Osteocyte (in vitro differentiated cells): ENCODE data around the gene PSD4. TPM values are rescaled to one million over a fixed set of nuclear protein-coding genes. Genes with fewer than 3 reads are reported as not detected.

ENCODE experiments used
- DNase-seq: peaks from one replicate; pipeline ENCODE4 v3.0.0; 2021; ENCODE audit warnings: mixed read lengths; ENCODE audit not compliant: unreplicated experiment; ENCODE audit errors: extremely low spot score
- H3K27ac Mint-ChIP-seq: one replicate; pipeline ENCODE4 v1.8.0; 2021; ENCODE audit warnings: mild to moderate bottlenecking, mixed read lengths; ENCODE audit not compliant: unreplicated experiment
- H3K27me3 Mint-ChIP-seq: one replicate; pipeline ENCODE4 v1.8.0; 2021; ENCODE audit warnings: mixed read lengths; ENCODE audit not compliant: unreplicated experiment
- H3K36me3 Mint-ChIP-seq: one replicate; pipeline ENCODE4 v1.8.0; 2021; ENCODE audit warnings: mixed read lengths; ENCODE audit not compliant: unreplicated experiment
- H3K4me1 Mint-ChIP-seq: one replicate; pipeline ENCODE4 v1.8.0; 2021; ENCODE audit warnings: mixed read lengths; ENCODE audit not compliant: unreplicated experiment
- H3K4me3 Mint-ChIP-seq: one replicate; pipeline ENCODE4 v1.8.0; 2021; ENCODE audit warnings: mild to moderate bottlenecking, moderate library complexity, mixed read lengths; ENCODE audit not compliant: unreplicated experiment
- H3K9me3 Mint-ChIP-seq: one replicate; pipeline ENCODE4 v1.8.0; 2021; ENCODE audit warnings: mixed read lengths; ENCODE audit not compliant: unreplicated experiment
- total RNA-seq: library from RNA; stranded (reverse); gene quantifications from 2 replicates; pipeline ENCODE4 v1.2.1, GENCODE V29; 2021
- TF ChIP-seq, protein P1 (sequence below): fragments of 200-600 bp; sonication (generic); IDR thresholded peaks from 2 replicates; pipeline ENCODE4 v1.5.0; 2021; ENCODE audit warnings: antibody characterized with exemption, mild to moderate bottlenecking, moderate library complexity

The PSD4 gene
- total RNA-seq, 1 donor from 2014 or later: 8.9 TPM

- Mint-ChIP-seq H3K27me3 (peaks cover 5% of the 10 kb centered on the region), H3K4me1 (peaks cover 15% of the 10 kb centered on the region), H3K4me3 (no peak overlapping the region), H3K9me3 (no peaks in the 10 kb centered on the region), H3K36me3 (no peaks in the 10 kb centered on the region), H3K27ac (no peak overlapping the region)
- no peak for DNase-seq
- TF ChIP-seq, protein P1, sequence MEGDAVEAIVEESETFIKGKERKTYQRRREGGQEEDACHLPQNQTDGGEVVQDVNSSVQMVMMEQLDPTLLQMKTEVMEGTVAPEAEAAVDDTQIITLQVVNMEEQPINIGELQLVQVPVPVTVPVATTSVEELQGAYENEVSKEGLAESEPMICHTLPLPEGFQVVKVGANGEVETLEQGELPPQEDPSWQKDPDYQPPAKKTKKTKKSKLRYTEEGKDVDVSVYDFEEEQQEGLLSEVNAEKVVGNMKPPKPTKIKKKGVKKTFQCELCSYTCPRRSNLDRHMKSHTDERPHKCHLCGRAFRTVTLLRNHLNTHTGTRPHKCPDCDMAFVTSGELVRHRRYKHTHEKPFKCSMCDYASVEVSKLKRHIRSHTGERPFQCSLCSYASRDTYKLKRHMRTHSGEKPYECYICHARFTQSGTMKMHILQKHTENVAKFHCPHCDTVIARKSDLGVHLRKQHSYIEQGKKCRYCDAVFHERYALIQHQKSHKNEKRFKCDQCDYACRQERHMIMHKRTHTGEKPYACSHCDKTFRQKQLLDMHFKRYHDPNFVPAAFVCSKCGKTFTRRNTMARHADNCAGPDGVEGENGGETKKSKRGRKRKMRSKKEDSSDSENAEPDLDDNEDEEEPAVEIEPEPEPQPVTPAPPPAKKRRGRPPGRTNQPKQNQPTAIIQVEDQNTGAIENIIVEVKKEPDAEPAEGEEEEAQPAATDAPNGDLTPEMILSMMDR: no peak
These were observed 13.5 kb upstream of the PSD4 start for GRCh38 chr2:113160248-113160647.

DNA sequence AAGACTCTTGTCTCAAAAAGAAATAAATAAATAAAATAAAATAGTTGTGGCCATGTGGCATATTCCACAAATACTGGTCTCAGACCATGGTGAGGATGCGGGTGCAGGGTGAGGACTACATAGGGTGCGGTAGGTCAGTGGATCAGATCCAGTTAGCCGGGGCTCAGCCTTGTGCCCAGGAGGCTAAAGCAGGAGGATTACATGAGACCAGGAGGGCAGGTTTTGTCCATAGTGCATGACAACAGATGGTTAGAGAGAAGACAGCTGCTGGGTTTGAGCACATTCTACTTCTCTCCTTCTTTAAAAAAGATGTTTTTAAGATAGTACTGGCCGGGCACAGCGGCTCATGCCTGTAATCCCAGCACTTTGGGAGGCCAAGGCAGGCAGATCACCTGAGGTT, 12.8 kb upstream of the PSD4 start:
- peak; percentile 63 for DNase-seq
- no peaks in the 10 kb centered on the region for H3K9me3 Mint-ChIP-seq

DNA sequence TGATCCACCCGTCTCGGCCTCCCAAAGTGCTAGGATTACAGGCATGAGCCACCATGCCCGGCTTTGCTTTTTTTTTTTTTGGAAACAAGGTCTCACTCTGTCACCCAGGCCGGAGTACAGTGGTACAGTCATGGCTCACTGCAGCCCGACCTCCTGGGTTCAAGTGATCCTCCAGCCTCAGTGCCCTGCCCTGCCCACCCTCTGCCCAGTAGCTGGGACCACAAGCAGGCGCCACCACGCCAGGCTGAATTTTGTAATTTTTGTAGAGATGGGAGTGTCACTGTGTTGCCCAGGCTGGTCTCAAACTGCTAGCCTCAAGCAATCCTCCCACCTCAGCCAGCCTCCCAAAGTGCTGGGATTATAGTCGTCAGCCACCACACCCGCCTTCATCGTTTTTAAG, 11.6 kb upstream of the PSD4 start:
- H3K27ac Mint-ChIP-seq: no peak overlapping the region
- H3K9me3 Mint-ChIP-seq: no peaks in the 10 kb centered on the region
- TF ChIP-seq, protein P1: no peak
- no peak overlapping the region for H3K4me3 Mint-ChIP-seq
- peaks cover 15% of the 10 kb centered on the region for H3K4me1 Mint-ChIP-seq
- H3K27me3 Mint-ChIP-seq: no peaks in the 10 kb centered on the region
- H3K36me3 Mint-ChIP-seq: no peaks in the 10 kb centered on the region
- peak; percentile 65 for DNase-seq

More for the DNA sequence above, 12.8 kb upstream of the PSD4 start:
- peaks cover 15% of the 10 kb centered on the region for H3K4me1 Mint-ChIP-seq
- no peak overlapping the region for H3K27ac Mint-ChIP-seq
- no peaks in the 10 kb centered on the region for H3K27me3 Mint-ChIP-seq
- TF ChIP-seq, protein P1: no peak
- no peaks in the 10 kb centered on the region for H3K36me3 Mint-ChIP-seq
- H3K4me3 Mint-ChIP-seq: no peak overlapping the region

DNA sequence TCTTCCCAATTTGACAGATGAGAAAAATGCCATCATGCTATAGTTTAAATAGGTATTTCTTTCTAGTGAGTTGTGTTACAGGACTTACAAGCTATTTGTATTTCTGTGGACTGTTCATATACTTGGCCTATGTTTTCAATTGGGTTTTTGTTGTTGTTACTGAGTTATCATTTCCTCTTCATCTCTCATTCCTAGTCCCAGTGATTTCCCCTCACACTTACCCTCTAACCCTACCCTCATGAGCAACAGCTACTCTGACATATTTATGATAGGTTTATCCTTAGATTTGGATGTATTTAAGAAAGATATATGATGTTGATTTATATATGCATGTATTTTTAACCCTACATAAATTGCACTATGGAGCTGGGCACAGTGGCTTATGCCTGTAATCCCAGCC, 10.9 kb upstream of the PSD4 start:
- H3K36me3 Mint-ChIP-seq: no peaks in the 10 kb centered on the region
- no peak for DNase-seq
- TF ChIP-seq, protein P1: no peak
- H3K4me3 Mint-ChIP-seq: no peak overlapping the region
- no peak overlapping the region for H3K27ac Mint-ChIP-seq
- peaks cover 15% of the 10 kb centered on the region for H3K4me1 Mint-ChIP-seq
- no peaks in the 10 kb centered on the region for H3K27me3 Mint-ChIP-seq
- no peaks in the 10 kb centered on the region for H3K9me3 Mint-ChIP-seq

- Mint-ChIP-seq H3K9me3 (no peaks in the 10 kb centered on the region), H3K27me3 (no peaks in the 10 kb centered on the region), H3K4me1 (no peaks in the 10 kb centered on the region), H3K27ac (no peak overlapping the region), H3K36me3 (no peaks in the 10 kb centered on the region), H3K4me3 (no peak overlapping the region)
- peak; percentile 73 for DNase-seq
- TF ChIP-seq, protein P1: no peak
These were observed 9.4 kb upstream of the PSD4 start for GRCh38 chr2:113164215-113164929.
